Activated CD4-positive, alpha-beta memory T cell treated with anti-CD3 and anti-CD28 coated beads for 36 hours (primary cell): ENCODE results near the gene SERPINA5. TPM values are rescaled to one million over a fixed set of nuclear protein-coding genes. Genes with fewer than 3 reads are reported as not detected.

Experiments used
- CTCF ChIA-PET: fragments of 350-600 bp; sonication (Branson Sonifier 250); formaldehyde crosslinking; loops from one replicate; lab custom pipeline; 2021; ENCODE audit warnings: antibody characterized with exemption, inconsistent platforms; lab: Charles Lee
- POLR2A ChIA-PET: fragments of 350-600 bp; sonication (Branson Sonifier 250); formaldehyde crosslinking; loops from one replicate; lab custom pipeline; 2021; ENCODE audit warnings: antibody characterized with exemption; lab: Charles Lee
- DNase-seq: peaks from one replicate; pipeline ENCODE4 v3.0.0-alpha.2; 2020
- H3K27ac Mint-ChIP-seq: one replicate; pipeline ENCODE4 v1.8.0; 2021; ENCODE audit warnings: mixed read lengths
- H3K27me3 Mint-ChIP-seq: one replicate; pipeline ENCODE4 v1.8.0; 2021; ENCODE audit warnings: mixed read lengths
- H3K36me3 Mint-ChIP-seq: one replicate; pipeline ENCODE4 v1.8.0; 2021; ENCODE audit warnings: mixed read lengths
- H3K4me1 Mint-ChIP-seq: one replicate; pipeline ENCODE4 v1.8.0; 2021; ENCODE audit warnings: low read depth, mixed read lengths
- H3K4me3 Mint-ChIP-seq: one replicate; pipeline ENCODE4 v1.8.0; 2021; ENCODE audit warnings: mild to moderate bottlenecking, mixed read lengths
- H3K9me3 Mint-ChIP-seq: one replicate; pipeline ENCODE4 v1.8.0; 2021; ENCODE audit warnings: mixed read lengths
- intact Hi-C: fragments of 100-400 bp; cut with micrococcal nuclease; formaldehyde crosslinking; loops from one replicate; pipeline ENCODE4 v1.15.1; 2023
- total RNA-seq, 2 experiments: library from RNA; stranded (reverse); gene quantifications; one replicate each; pipeline ENCODE4 v1.2.3, GENCODE V29; 2021

Gene SERPINA5
- total RNA-seq, 2 experiments from 2014 or later = not detected

- Mint-ChIP-seq H3K27me3 (peaks cover 16% of the 10 kb centered on the region), H3K27ac (no peak overlapping the region), H3K4me3 (no peak overlapping the region), H3K9me3 (peaks cover 2% of the 10 kb centered on the region), H3K4me1 (no peaks in the 10 kb centered on the region), H3K36me3 (no peaks in the 10 kb centered on the region)
- intact Hi-C loops = no loop called here
- CTCF ChIA-PET = interaction anchor here (1.2 kb wide), 1 partner anchor 57 kb away, joined by 5 read pairs; no protein-coding TSS in a partner anchor
- no peak for DNase-seq
- POLR2A ChIA-PET = no interaction called here
These were observed 37.6 kb upstream of the SERPINA5 start for GRCh38 chr14:94543449-94544124.

DNA sequence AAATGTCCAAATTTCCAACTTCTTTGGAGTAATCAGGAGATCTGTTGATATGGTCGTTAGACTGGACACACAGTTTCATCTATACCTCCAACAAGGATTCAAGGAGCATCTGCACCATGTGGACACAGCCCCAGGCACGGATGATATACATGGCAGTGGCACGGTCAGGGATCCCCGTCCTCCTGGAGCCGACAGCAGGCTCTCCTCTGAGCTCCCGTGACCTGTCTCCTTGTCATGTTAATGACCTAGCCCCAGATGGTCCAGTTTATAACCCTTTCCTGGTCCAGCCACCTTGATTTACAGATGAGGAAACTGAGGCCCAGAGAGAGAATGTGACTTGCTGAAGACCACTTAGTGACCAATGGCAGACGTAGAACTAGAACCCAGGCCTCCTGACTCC, 36.5 kb upstream of the SERPINA5 start:
- ChIA-PET CTCF (no interaction called here), POLR2A (no interaction called here)
- DNase-seq = no peak
- intact Hi-C loops = loop anchor here (5.0 kb wide), 1 partner anchor 112 kb away; no protein-coding TSS in a partner anchor
- Mint-ChIP-seq H3K27ac (no peak overlapping the region), H3K4me3 (no peak overlapping the region), H3K36me3 (no peaks in the 10 kb centered on the region), H3K9me3 (peaks cover 2% of the 10 kb centered on the region), H3K4me1 (no peaks in the 10 kb centered on the region), H3K27me3 (peaks cover 10% of the 10 kb centered on the region)

DNA sequence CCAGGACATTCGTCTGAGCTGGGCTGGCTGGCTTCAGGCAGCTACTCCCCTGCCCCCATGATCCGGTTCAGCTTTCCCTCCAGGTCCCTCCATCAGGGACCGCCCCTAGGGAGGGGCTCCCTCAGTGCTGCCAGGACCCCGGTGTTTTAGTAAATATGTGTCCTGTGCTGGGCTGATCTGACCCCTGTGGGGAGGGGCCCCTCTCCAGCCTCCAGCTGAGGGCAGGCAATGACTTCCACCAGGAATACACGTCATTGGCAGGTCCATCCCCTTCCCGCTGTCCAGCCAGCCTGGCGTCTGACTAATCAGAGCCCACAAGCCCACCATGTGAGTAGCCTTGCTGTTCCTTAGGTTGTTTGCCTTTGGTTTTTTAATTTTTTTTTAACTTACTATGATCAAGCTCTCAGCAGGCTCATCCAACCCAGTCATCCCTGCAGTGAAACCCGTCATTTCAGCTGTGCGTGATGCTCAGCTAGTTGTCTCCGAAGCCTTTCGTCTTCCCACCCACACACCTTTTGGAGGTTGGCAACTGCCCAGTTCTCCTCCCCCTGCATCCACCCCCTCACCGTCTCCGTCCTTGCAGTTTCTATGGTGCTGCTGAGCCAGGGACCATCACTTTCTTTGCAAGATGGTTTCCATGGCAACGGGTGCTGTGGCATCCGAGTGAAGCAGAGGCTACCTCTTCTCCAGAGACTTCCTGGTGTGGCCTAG, 35.9 kb upstream of the SERPINA5 start:
- Mint-ChIP-seq H3K4me3 (no peak overlapping the region), H3K9me3 (peaks cover 2% of the 10 kb centered on the region), H3K27ac (no peak overlapping the region), H3K27me3 (peaks cover 13% of the 10 kb centered on the region), H3K36me3 (no peaks in the 10 kb centered on the region), H3K4me1 (no peaks in the 10 kb centered on the region)
- intact Hi-C loops = loop anchor here (5.0 kb wide), 1 partner anchor 113 kb away; no protein-coding TSS in a partner anchor
- POLR2A ChIA-PET = no interaction called here
- DNase-seq = peak; percentile 12
- CTCF ChIA-PET = no interaction called here

- Mint-ChIP-seq H3K4me1 (no peaks in the 10 kb centered on the region), H3K9me3 (peaks cover 2% of the 10 kb centered on the region), H3K4me3 (no peak overlapping the region), H3K27me3 (peaks cover 15% of the 10 kb centered on the region), H3K27ac (no peak overlapping the region), H3K36me3 (no peaks in the 10 kb centered on the region)
- no peak for DNase-seq
- POLR2A ChIA-PET = no interaction called here
- intact Hi-C loops = loop anchor here (5.0 kb wide), 1 partner anchor 115 kb away; no protein-coding TSS in a partner anchor
- CTCF ChIA-PET = no interaction called here
These were observed 34.0 kb upstream of the SERPINA5 start for GRCh38 chr14:94547151-94547680.

DNA sequence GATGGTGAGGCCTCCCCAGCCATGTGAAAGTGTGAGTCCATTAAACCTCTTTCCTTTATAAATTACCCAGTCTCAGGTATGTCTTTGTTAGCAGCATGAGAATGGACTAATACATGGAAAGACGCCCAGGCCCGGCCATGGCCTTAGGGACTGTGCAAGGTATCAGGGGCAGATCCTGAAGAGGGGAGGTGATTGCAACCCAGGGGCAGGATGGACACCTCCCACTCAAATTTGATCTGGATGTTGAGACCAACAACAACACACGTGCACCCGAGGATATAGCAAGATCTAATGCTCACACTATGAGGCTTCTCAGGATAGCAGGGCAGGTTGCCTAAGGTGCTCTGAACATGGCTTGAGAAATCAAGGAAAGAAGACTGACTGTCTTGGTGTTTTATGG, 33.5 kb upstream of the SERPINA5 start:
- H3K36me3 Mint-ChIP-seq = no peaks in the 10 kb centered on the region
- DNase-seq = no peak
- no peak overlapping the region for H3K4me3 Mint-ChIP-seq
- H3K4me1 Mint-ChIP-seq = no peaks in the 10 kb centered on the region
- intact Hi-C loops = loop anchor here (5.0 kb wide), 1 partner anchor 115 kb away; no protein-coding TSS in a partner anchor
- no peak overlapping the region for H3K27ac Mint-ChIP-seq
- ChIA-PET CTCF (no interaction called here), POLR2A (no interaction called here)
- peaks cover 16% of the 10 kb centered on the region for H3K27me3 Mint-ChIP-seq
- H3K9me3 Mint-ChIP-seq = peaks cover 2% of the 10 kb centered on the region

- Mint-ChIP-seq H3K27me3 (peaks cover 18% of the 10 kb centered on the region), H3K4me3 (no peak overlapping the region), H3K4me1 (no peaks in the 10 kb centered on the region), H3K36me3 (no peaks in the 10 kb centered on the region), H3K9me3 (peaks cover 2% of the 10 kb centered on the region), H3K27ac (no peak overlapping the region)
- ChIA-PET POLR2A (no interaction called here), CTCF (interaction anchor here (0.6 to 3.3 kb wide), 27 partner anchors 8 to 512 kb away, joined by 3 to 26 read pairs (median 4); partner anchors contain the start of gene SERPINA4)
- no peak for DNase-seq
- intact Hi-C loops = loop anchor here (5.0 kb wide), 1 partner anchor 116 kb away; no protein-coding TSS in a partner anchor
These were observed 32.9 kb upstream of the SERPINA5 start for GRCh38 chr14:94548131-94548998.

- POLR2A ChIA-PET = no interaction called here
- intact Hi-C loops = loop anchor here (1.0 to 5.0 kb wide), 2 partner anchors 117 to 417 kb away; no protein-coding TSS in a partner anchor
- Mint-ChIP-seq H3K4me1 (no peaks in the 10 kb centered on the region), H3K4me3 (no peak overlapping the region), H3K9me3 (peaks cover 3% of the 10 kb centered on the region), H3K27me3 (peaks cover 18% of the 10 kb centered on the region), H3K27ac (no peak overlapping the region), H3K36me3 (no peaks in the 10 kb centered on the region)
- peak; percentile 74 for DNase-seq
- CTCF ChIA-PET = interaction anchor here (0.5 to 3.3 kb wide), 28 partner anchors 8 to 965 kb away, joined by 3 to 26 read pairs (median 4); partner anchors contain the start of gene SERPINA4
These were observed 31.9 kb upstream of the SERPINA5 start for GRCh38 chr14:94548999-94549985.

DNA sequence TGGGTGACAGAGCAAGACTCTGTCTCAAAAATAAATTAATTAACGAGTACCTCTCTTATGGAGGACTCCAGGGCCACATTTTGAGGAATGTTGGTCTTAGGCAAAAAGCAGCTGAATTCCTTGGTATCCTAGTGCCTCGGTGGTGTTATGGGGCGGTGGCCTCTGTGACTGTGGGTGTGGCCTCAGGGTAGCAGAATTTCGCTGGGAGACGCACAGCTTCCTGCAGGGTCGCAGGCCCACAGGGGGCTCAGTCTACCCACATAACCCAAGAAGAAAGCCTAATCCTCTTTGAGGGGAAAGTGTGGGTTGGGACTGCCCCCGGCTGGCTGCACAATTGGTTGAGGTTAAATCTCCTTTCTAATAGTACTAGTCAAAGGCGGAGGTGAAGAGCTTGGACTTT, 31.2 kb upstream of the SERPINA5 start:
- ChIA-PET POLR2A (no interaction called here), CTCF (interaction anchor here (0.7 to 3.3 kb wide), 5 partner anchors 12 to 417 kb away, joined by 3 to 26 read pairs (median 7); partner anchors contain the start of gene SERPINA4)
- Mint-ChIP-seq H3K27ac (no peak overlapping the region), H3K4me1 (no peaks in the 10 kb centered on the region), H3K27me3 (peaks cover 21% of the 10 kb centered on the region), H3K36me3 (no peaks in the 10 kb centered on the region), H3K9me3 (peaks cover 10% of the 10 kb centered on the region), H3K4me3 (no peak overlapping the region)
- intact Hi-C loops = no loop called here
- no peak for DNase-seq

- Mint-ChIP-seq H3K36me3 (no peaks in the 10 kb centered on the region), H3K27ac (no peak overlapping the region), H3K27me3 (peaks cover 15% of the 10 kb centered on the region), H3K9me3 (peaks cover 11% of the 10 kb centered on the region), H3K4me1 (no peaks in the 10 kb centered on the region), H3K4me3 (no peak overlapping the region)
- DNase-seq = no peak
- POLR2A ChIA-PET = no interaction called here
- intact Hi-C loops = no loop called here
- CTCF ChIA-PET = no interaction called here
These were observed 25.2 kb upstream of the SERPINA5 start for GRCh38 chr14:94555991-94556390.

GRCh38 chr14:94557327-94557726, 23.9 kb upstream of the SERPINA5 start:
- Mint-ChIP-seq H3K4me1 (no peaks in the 10 kb centered on the region), H3K4me3 (no peak overlapping the region), H3K27ac (no peak overlapping the region), H3K27me3 (peaks cover 15% of the 10 kb centered on the region), H3K9me3 (peaks cover 11% of the 10 kb centered on the region), H3K36me3 (no peaks in the 10 kb centered on the region)
- POLR2A ChIA-PET = no interaction called here
- intact Hi-C loops = no loop called here
- CTCF ChIA-PET = interaction anchor here (1.7 kb wide), 1 partner anchor 9 kb away, joined by 6 read pairs; no protein-coding TSS in a partner anchor
- no peak for DNase-seq
